GM21825 (cell line): ENCODE results near the gene SAE1.
A peak's percentile ranks its signal among the peaks of the same experiment; 100 is the strongest.
"Not testable (repeated sequence)": the region's sequence is repeated elsewhere in the genome, so short reads cannot be mapped to it uniquely, and the experiment has no call there.

Experiments
- ATAC-seq: cut with Tn5 transposase; IDR thresholded peaks from one replicate; pipeline ENCODE4 v1.9.1; 2021; ENCODE audit warnings: mild to moderate bottlenecking, moderate library complexity; ENCODE audit not compliant: unreplicated experiment

SAE1 gene

GRCh38 chr19:47130589-47131227 lies at the start of gene SAE1:
Gene SAE1 (plus strand): TSS chr19:47130835. CDS start chr19:47130931, 96 bp downstream.
- ATAC-seq: peak; percentile 82

GRCh38 chr19:47081095-47081494 lies 49.5 kb upstream of the SAE1 start:
- ATAC-seq: no peak

GRCh38 chr19:47082493-47082892 lies 48.1 kb upstream of the SAE1 start:
- ATAC-seq: no peak

GRCh38 chr19:47084879-47085439 lies 45.7 kb upstream of the SAE1 start:
- ATAC-seq: no peak

- no peak for ATAC-seq
Observed at GRCh38 chr19:47086280-47086679, 44.4 kb upstream of the SAE1 start.

- ATAC-seq: no peak
Observed at GRCh38 chr19:47089767-47090350, 40.8 kb upstream of the SAE1 start.

GRCh38 chr19:47093254-47093653 lies 37.4 kb upstream of the SAE1 start:
- ATAC-seq: no peak

- ATAC-seq: no peak
Observed at GRCh38 chr19:47093841-47094240, 36.8 kb upstream of the SAE1 start.

GRCh38 chr19:47094557-47095475 lies 35.8 kb upstream of the SAE1 start:
- ATAC-seq: no peak

- ATAC-seq: no peak
Observed at GRCh38 chr19:47095476-47096099, 35.0 kb upstream of the SAE1 start.

- ATAC-seq: no peak
Observed at GRCh38 chr19:47096100-47096704, 34.4 kb upstream of the SAE1 start.

GRCh38 chr19:47096721-47097120 lies 33.9 kb upstream of the SAE1 start:
- ATAC-seq: no peak

- ATAC-seq: no peak
Observed at GRCh38 chr19:47097396-47098201, 33.0 kb upstream of the SAE1 start.

GRCh38 chr19:47098608-47099007 lies 32.0 kb upstream of the SAE1 start:
- no peak for ATAC-seq

GRCh38 chr19:47099576-47100050 lies 31.0 kb upstream of the SAE1 start:
- no peak for ATAC-seq

- ATAC-seq: no peak
Observed at GRCh38 chr19:47100290-47100689, 30.3 kb upstream of the SAE1 start.

GRCh38 chr19:47101116-47101515 lies 29.5 kb upstream of the SAE1 start:
- not testable (repeated sequence) for ATAC-seq

GRCh38 chr19:47102346-47103060 lies 28.1 kb upstream of the SAE1 start:
- ATAC-seq: no peak

- no peak for ATAC-seq
Observed at GRCh38 chr19:47104680-47105079, 26.0 kb upstream of the SAE1 start.
